Right lobe of liver (tissue), 6 donors: ENCODE results near the gene INPP4A. TPM values are rescaled to one million over a fixed set of nuclear protein-coding genes. Genes with fewer than 3 reads are reported as not detected.
"Not testable (repeated sequence)": the region's sequence is repeated elsewhere in the genome, so short reads cannot be mapped to it uniquely, and the experiment has no call there.

Experiments
- ATAC-seq, 4 donors: fragments of 200-7000 bp; cut with Tn5 transposase; one replicate each; pipeline ENCODE4 v1.9.1; 2020; ENCODE audit warnings: mild to moderate bottlenecking in 4 of 4, moderate library complexity in 4 of 4
- DNase-seq, 3 donors: peaks; one replicate each; pipeline ENCODE4 v3.0.0-alpha.2; 2020
- H3K27ac ChIP-seq, 3 donors: fragments of 200-600 bp; one replicate each; pipeline ENCODE4 v1.8.0; 2022
- H3K27me3 ChIP-seq, 2 donors: fragments of 200-600 bp; one replicate each; pipeline ENCODE4 v1.8.0; 2022
- H3K36me3 ChIP-seq, 4 donors: fragments of 200-600 bp; sonication (generic) in 1 of 4; one replicate each; pipeline versions ENCODE4 v1.5.1 to v1.8.0; 2017 to 2022; ENCODE audit warnings: control low read depth in 1 of 4
- H3K4me1 ChIP-seq, 4 donors: fragments of 200-600 bp; sonication (generic) in 1 of 4; one replicate each; pipeline versions ENCODE4 v1.5.1 to v1.8.0; 2017 to 2022; ENCODE audit warnings: control low read depth in 1 of 4
- H3K4me3 ChIP-seq, 3 donors: fragments of 200-600 bp; one replicate each; pipeline ENCODE4 v1.8.0; 2022
- H3K9me3 ChIP-seq, 4 donors: fragments of 200-600 bp; sonication (generic) in 1 of 4; one replicate each; pipeline versions ENCODE4 v1.5.1 to v1.8.0; 2017 to 2022; ENCODE audit warnings: control low read depth in 1 of 4
- POLR2A ChIP-seq: fragments of 450-650 bp; IDR thresholded peaks from one replicate; pipeline ENCODE4 v1.6.1; 2017; ENCODE audit warnings: antibody characterized with exemption, mild to moderate bottlenecking
- WGBS: methylation state at CpG from one replicate; pipeline ENCODE4 v1.1.6; 2018; ENCODE audit warnings: low coverage, low lambda C conversion rate; ENCODE audit not compliant: insufficient coverage; ENCODE audit errors: missing lambda C conversion rate; 5-methylcytosine and 5-hydroxymethylcytosine counted together
- intact Hi-C, 2 donors: fragments of 100-400 bp; cut with DNase I; formaldehyde crosslinking; loops; one replicate each; pipeline versions ENCODE4 v1.11.2 to v1.14.1; 2022
- total RNA-seq, 6 experiments: library from RNA; depleted of rRNA in 2 of 6; stranded (reverse); fragments of >200 nt in 2 of 6; fragmentation: NEBNext Ultra II Directional in 3 of 6; extraction: Animal tissue kit (Norgen Biotek cat#: 25700) in 3 of 6; gene quantifications; one replicate each; pipeline versions ENCODE4 v1.1.0 to v1.2.4, GENCODE V29; 2016 to 2023
- TF ChIP-seq, protein P1 (sequence below), 4 donors: fragments of 200-600 bp in 3 of 4; fragments of 450-650 bp in 1 of 4; IDR thresholded peaks; one replicate each; pipeline versions ENCODE4 v1.5.1 to v1.8.0; 2016 to 2022; ENCODE audit warnings: antibody characterized with exemption in 4 of 4, mild to moderate bottlenecking in 2 of 4
- donor health status: DM: no; HTN: yes; CAD: no.
- donor health status: DM: no; HTN: no; CAD: no.
- donor health status: DM: no; HTN: no; CAD: no.
- donor health status: DM: no; HTN: yes; CAD: no.
- donor health status: DM: no; HTN: yes; CAD: no.

Gene INPP4A
- total RNA-seq, 6 experiments from 2014 or later: 6.5 to 10.4 (median 8.0) TPM

DNA sequence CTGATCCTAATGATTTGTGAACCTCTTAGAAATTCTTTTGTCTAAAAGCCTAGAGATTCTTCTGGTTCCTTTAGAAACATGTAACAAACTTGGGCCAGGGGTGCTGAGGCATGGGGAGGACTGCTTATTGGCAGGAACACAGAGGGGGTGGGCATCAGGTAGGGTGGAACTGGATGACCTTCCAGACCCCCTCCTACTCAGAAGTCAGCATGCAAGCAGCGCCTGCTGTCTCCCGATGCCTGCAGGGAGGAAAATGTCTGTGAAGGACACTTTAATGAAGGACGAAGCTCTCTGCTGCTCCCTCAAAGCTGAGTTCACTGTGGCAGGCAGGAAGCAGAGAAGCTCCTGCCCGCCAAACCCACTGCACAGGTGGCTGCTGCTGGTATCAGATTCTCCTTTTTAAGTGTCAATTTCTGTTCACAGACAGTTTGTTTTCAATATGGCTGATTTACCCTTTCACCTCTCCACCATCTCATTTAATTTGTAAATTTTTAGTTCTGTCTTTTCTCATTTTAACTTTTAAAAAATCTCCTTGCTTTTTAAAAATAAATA, 144.3 kb downstream of the INPP4A start:
- intact Hi-C loops: no loop called here
- 75% methylated on average over 1 of the region's 4 CpGs for WGBS
- TF ChIP-seq, protein P1, sequence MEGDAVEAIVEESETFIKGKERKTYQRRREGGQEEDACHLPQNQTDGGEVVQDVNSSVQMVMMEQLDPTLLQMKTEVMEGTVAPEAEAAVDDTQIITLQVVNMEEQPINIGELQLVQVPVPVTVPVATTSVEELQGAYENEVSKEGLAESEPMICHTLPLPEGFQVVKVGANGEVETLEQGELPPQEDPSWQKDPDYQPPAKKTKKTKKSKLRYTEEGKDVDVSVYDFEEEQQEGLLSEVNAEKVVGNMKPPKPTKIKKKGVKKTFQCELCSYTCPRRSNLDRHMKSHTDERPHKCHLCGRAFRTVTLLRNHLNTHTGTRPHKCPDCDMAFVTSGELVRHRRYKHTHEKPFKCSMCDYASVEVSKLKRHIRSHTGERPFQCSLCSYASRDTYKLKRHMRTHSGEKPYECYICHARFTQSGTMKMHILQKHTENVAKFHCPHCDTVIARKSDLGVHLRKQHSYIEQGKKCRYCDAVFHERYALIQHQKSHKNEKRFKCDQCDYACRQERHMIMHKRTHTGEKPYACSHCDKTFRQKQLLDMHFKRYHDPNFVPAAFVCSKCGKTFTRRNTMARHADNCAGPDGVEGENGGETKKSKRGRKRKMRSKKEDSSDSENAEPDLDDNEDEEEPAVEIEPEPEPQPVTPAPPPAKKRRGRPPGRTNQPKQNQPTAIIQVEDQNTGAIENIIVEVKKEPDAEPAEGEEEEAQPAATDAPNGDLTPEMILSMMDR (IDR thresholded peaks at IDR 0.05): no peak
- TF ChIP-seq POLR2A: no peak
- ATAC-seq (no peak), DNase-seq (no peak)
- Histone ChIP-seq H3K4me3 (no peak overlapping the region), H3K36me3 (no peaks in the 10 kb centered on the region), H3K27me3 (no peaks in the 10 kb centered on the region), H3K27ac (no peak overlapping the region), H3K4me1 (peaks cover 0 to 1% (median 0%) of the 10 kb centered on the region in 4 donors), H3K9me3 (no peaks in the 10 kb centered on the region)

DNA sequence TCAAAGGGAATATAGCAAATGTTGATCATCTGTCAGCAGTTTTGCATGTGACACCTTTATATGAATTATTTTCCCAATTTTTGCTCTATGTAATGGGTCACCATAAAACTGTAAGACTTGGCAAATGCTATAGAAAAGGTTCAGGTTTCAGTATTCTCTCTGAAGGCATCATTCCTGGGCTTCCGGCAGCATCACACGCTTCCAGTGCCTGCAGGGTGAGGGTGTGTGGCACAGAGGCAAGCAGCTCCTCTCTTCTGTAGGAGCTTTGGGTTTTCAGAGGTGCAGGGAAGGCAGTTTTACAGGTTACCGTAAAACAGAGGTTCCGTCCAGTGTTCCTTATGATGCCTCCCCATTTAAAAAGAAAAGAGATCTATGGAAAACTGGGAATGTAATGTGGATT, 144.8 kb downstream of the INPP4A start:
- 95% methylated on average over 4 of the region's 4 CpGs for WGBS
- Histone ChIP-seq H3K27me3 (no peaks in the 10 kb centered on the region), H3K27ac (no peak overlapping the region), H3K36me3 (no peaks in the 10 kb centered on the region), H3K9me3 (no peaks in the 10 kb centered on the region), H3K4me3 (no peak overlapping the region), H3K4me1 (no peaks in the 10 kb centered on the region)
- DNase-seq (no peak), ATAC-seq (no peak)
- intact Hi-C loops: no loop called here
- TF ChIP-seq, protein P1 (IDR thresholded peaks at IDR 0.05): no peak
- no peak for TF ChIP-seq POLR2A

DNA sequence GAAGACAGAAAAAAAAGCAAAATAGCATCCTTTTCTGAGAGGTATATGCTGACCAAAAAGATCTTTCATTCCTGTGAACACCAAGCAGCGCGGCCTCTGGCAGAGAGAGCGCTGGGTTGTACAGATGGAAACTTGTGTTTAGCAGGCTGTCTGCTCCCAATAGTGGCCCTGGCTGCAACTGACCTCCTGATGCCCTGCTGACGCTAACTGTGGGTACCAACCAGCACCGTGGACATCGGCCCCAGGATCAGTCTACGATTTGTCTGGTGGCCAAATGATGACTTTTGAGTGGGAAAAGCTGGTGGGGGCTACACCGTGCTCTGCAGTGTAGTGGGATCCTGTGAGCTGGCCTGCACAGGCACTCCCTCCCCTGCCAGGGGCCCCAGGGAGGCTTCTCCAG, 147.9 kb downstream of the INPP4A start:
- H3K4me3 ChIP-seq: no peak overlapping the region
- H3K4me1 ChIP-seq: no peaks in the 10 kb centered on the region
- WGBS: no CpG with 5 or more reads among the region's 8 CpGs
- no peaks in the 10 kb centered on the region for H3K27me3 ChIP-seq
- H3K36me3 ChIP-seq: peaks cover 0 to 6% (median 0%) of the 10 kb centered on the region in 4 donors
- DNase-seq: no peak
- intact Hi-C loops: no loop called here
- H3K27ac ChIP-seq: no peak overlapping the region
- TF ChIP-seq POLR2A: no peak
- TF ChIP-seq, protein P1 (IDR thresholded peaks at IDR 0.05): no peak
- ATAC-seq: no peak
- H3K9me3 ChIP-seq: no peaks in the 10 kb centered on the region

DNA sequence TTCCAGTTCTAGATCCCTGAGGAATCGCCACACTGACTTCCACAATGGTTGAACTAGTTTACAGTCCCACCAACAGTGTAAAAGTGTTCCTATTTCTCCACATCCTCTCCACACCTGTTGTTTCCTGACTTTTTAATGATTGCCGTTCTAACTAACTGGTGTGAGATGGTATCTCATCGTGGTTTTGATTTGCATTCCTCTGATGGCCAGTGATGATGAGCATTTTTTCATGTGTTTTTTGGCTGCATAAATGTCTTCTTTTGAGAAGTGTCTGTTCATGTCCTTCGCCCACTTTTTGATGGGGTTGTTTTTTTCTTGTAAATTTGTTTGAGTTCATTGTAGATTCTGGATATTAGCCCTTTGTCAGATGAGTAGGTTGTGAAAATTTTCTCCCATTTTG, 150.0 kb downstream of the INPP4A start:
- ATAC-seq: not testable (repeated sequence)
- peaks cover 0 to 12% (median 6%) of the 10 kb centered on the region in 4 donors for H3K36me3 ChIP-seq
- WGBS: 78% methylated on average over 2 of the region's 4 CpGs

DNA sequence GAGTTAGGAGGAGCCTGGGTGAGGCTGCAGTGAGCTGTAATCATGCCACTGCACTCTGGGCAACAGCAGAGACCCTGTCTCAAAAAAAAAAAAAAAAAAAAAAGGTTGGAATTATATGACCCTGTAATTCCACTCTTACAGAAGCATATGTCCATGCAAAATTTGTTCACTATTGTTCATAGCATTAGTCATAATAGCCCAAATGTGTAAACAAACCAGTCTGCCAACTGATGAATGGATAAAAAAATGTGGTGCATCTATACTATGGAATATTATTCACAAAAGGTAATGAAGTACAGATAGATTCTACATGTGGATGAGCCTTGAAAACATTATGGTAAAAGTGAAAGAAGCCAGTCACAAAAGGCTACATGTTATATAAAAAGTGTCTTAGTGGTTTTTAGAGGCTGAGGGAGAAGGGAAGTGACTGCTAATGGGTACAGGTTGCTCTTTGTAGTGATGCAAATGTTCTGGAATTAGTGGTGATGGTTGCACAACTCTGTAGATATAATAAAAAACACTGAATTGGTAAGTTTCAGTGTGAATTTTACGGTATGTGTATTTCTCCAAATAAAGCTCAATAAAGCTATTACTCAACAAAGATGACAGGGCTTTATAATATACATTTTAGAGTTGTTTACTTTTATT, 154.2 kb downstream of the INPP4A start:
- intact Hi-C loops: no loop called here
- no peaks in the 10 kb centered on the region for H3K9me3 ChIP-seq
- H3K27ac ChIP-seq: no peak overlapping the region
- peaks cover 0 to 47% (median 18%) of the 10 kb centered on the region in 4 donors for H3K36me3 ChIP-seq
- DNase-seq: no peak
- H3K27me3 ChIP-seq: no peaks in the 10 kb centered on the region
- H3K4me1 ChIP-seq: no peaks in the 10 kb centered on the region
- TF ChIP-seq POLR2A: no peak
- TF ChIP-seq, protein P1 (IDR thresholded peaks at IDR 0.05): no peak
- H3K4me3 ChIP-seq: no peak overlapping the region
- 82% methylated on average over 1 of the region's 1 CpG for WGBS
- ATAC-seq: no peak

More for the DNA sequence above, 150.0 kb downstream of the INPP4A start:
- H3K4me3 ChIP-seq, H3K4me1 ChIP-seq, DNase-seq, H3K27me3 ChIP-seq, intact Hi-C loops, H3K27ac ChIP-seq, H3K9me3 ChIP-seq: not testable (repeated sequence)
